GM23248 (cell line): ENCODE data around the gene CATSPERD.

Experiments
- EZH2 ChIP-seq: fragments of 200-600 bp; sonication (generic); IDR thresholded peaks from 2 replicates; pipeline ENCODE4 v1.6.1; 2018; ENCODE audit warnings: antibody characterized with exemption, mild to moderate bottlenecking; ENCODE audit not compliant: insufficient read depth, poor library complexity, severe bottlenecking
- EZH2phosphoT487 ChIP-seq: fragments of 200-600 bp; sonication (generic); IDR thresholded peaks from 2 replicates; pipeline ENCODE4 v1.6.1; 2018; ENCODE audit warnings: antibody characterized with exemption, moderate library complexity, mild to moderate bottlenecking, low read depth; ENCODE audit not compliant: insufficient read depth

GRCh38 chr19:5690125-5690954, 30.1 kb upstream of the CATSPERD start, which contains the start of gene RPL36:
- TF ChIP-seq EZH2 (no peak), EZH2phosphoT487 (no peak)
